ENCODE data around the gene SLC12A3.

DNA sequence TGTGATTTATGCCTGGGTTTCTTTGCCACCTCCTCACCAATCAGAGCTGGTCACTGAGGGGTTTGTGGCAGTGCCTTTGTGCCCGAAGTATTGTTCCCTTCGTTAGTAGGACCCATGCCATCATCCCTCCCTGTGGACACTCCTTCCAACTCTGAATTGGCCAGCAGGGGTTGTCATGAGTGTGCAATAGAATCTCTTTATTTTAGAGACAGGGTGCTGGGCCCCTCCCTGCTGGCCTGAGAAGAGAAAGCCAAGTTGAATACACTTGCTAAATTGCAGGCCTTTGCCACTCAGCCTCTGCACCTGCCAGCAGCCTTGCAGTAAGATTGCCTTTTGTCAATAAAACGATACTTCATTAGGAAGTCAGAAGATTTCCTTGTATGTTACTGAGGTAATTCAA lies 40.7 kb upstream of the SLC12A3 start:
- TF ChIP-seq POLR2A (IDR thresholded peaks at IDR 0.05) = peak in 1 of 2 donors; percentile 10
- TF ChIP-seq, protein P1, sequence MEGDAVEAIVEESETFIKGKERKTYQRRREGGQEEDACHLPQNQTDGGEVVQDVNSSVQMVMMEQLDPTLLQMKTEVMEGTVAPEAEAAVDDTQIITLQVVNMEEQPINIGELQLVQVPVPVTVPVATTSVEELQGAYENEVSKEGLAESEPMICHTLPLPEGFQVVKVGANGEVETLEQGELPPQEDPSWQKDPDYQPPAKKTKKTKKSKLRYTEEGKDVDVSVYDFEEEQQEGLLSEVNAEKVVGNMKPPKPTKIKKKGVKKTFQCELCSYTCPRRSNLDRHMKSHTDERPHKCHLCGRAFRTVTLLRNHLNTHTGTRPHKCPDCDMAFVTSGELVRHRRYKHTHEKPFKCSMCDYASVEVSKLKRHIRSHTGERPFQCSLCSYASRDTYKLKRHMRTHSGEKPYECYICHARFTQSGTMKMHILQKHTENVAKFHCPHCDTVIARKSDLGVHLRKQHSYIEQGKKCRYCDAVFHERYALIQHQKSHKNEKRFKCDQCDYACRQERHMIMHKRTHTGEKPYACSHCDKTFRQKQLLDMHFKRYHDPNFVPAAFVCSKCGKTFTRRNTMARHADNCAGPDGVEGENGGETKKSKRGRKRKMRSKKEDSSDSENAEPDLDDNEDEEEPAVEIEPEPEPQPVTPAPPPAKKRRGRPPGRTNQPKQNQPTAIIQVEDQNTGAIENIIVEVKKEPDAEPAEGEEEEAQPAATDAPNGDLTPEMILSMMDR (IDR thresholded peaks at IDR 0.05) = peak; percentile 15 to 43 (median 36)

Measured in adrenal gland (tissue), 5 donors.